ENCODE measurements around the gene SSBP4. TPM values are rescaled to one million over a fixed set of nuclear protein-coding genes. Genes with fewer than 3 reads are reported as not detected.

SSBP4 gene
- total and polyA plus RNA-seq, 4 donors = 4.0 to 19.0 (median 11.5) TPM

DNA sequence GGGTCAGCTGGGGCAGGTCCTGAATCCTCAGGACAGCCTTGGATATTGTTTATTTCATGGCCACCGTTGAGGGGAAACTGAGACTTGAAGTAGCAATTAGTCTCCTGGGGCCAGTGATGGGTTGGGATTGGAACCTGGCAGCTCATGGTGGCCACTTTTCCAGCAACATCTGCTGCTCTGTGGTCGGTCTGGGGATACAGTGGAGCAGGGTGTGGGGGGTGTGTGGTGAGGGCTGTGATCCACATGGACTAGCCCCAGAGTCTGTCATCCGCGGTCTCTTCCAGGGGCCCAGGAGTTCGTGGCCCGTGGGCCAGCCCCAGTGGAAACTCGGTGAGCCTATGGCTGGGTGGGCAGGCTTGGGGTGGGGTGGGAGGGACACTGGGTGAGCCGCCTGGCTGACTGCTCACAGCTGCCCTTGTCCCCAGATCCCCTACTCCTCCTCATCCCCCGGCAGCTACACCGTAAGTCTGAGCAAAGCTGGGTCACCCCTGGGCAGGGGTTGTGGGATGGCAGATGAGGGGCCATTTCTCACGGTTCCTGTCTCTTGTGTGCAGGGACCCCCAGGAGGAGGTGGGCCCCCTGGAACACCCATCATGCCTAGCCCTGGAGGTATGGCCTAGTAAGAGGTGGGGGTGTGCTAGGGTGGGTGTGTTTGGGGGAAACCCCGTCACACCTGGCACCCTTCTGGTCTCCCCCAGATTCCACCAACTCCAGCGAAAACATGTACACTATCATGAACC, 13.2 kb downstream of the SSBP4 start:
- no peak for DNase-seq (ENCODE audit: low spot score)
- H3K27ac ChIP-seq (ENCODE audit: low read depth in 1 of 2, low read length in 2 of 2) = peak overlapping the region in 1 of 2 donors; percentile 28
- H3K4me1 ChIP-seq (ENCODE audit: control insufficient read depth in 4 of 4, insufficient read depth in 4 of 4, low read length in 3 of 4) = peaks cover 0 to 18% (median 6%) of the 10 kb centered on the region in 4 donors
- H3K9me3 ChIP-seq (ENCODE audit: control insufficient read depth in 4 of 4, low read length in 3 of 4) = no peaks in the 10 kb centered on the region
- H3K27me3 ChIP-seq (ENCODE audit: control insufficient read depth in 4 of 4, insufficient read depth in 4 of 4, low read length in 3 of 4) = no peaks in the 10 kb centered on the region
- H3K4me3 ChIP-seq (ENCODE audit: low read depth in 1 of 3, low read length in 3 of 3) = no peak overlapping the region
- no peaks in the 10 kb centered on the region for H3K36me3 ChIP-seq (ENCODE audit: control insufficient read depth in 4 of 4, insufficient read depth in 3 of 4, low read depth in 1 of 4, low read length in 3 of 4)
- TF ChIP-seq YY1 (IDR thresholded peaks at IDR 0.05) (no peak), CTCF (IDR thresholded peaks at IDR 0.05; ENCODE audit: low read depth, low read length, missing input control) (no peak), NR2F2 (IDR thresholded peaks at IDR 0.05) (no peak), FOXA1 (IDR thresholded peaks at IDR 0.05) (no peak), HNF4A (conservative IDR thresholded peaks at IDR 0.05) (no peak), JUND (IDR thresholded peaks at IDR 0.05) (no peak), HNF4G (IDR thresholded peaks at IDR 0.05) (no peak), REST (IDR thresholded peaks at IDR 0.05) (no peak), MAX (IDR thresholded peaks at IDR 0.05) (no peak), TAF1 (conservative IDR thresholded peaks at IDR 0.05) (no peak), SP1 (IDR thresholded peaks at IDR 0.05) (no peak), ZBTB33 (IDR thresholded peaks at IDR 0.05) (no peak), GABPA (IDR thresholded peaks at IDR 0.05 in 1 of 2, conservative IDR thresholded peaks at IDR 0.05 in 1 of 2) (no peak), EGR1 (IDR thresholded peaks at IDR 0.05; ENCODE audit: low read depth in 2 of 2) (no peak)
- TF ChIP-seq, protein P1, sequence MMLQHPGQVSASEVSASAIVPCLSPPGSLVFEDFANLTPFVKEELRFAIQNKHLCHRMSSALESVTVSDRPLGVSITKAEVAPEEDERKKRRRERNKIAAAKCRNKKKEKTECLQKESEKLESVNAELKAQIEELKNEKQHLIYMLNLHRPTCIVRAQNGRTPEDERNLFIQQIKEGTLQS (IDR thresholded peaks at IDR 0.05) = no peak
- 90% methylated on average over 13 of the region's 13 CpGs for WGBS
- no peak overlapping the region for H3K9ac ChIP-seq (ENCODE audit: low read depth in 1 of 2, low read length in 2 of 2)
